Skeletal muscle tissue (tissue), 4 donors: ENCODE results near the gene IPP. TPM values are rescaled to one million over a fixed set of nuclear protein-coding genes. Genes with fewer than 3 reads are reported as not detected.
"Not testable (repeated sequence)": the region's sequence is repeated elsewhere in the genome, so short reads cannot be mapped to it uniquely, and the experiment has no call there.

Experiments used
- H3K27ac ChIP-seq: one replicate; pipeline ENCODE4 v1.7.0; 2013; ENCODE audit warnings: mild to moderate bottlenecking, low read depth, low read length, inconsistent platforms
- H3K27me3 ChIP-seq, 3 donors: one replicate each; pipeline ENCODE4 v1.7.0; 2013; ENCODE audit warnings: low read length in 3 of 3; ENCODE audit not compliant: control insufficient read depth in 3 of 3, insufficient read depth in 3 of 3
- H3K36me3 ChIP-seq, 3 donors: one replicate each; pipeline ENCODE4 v1.7.0; 2013; ENCODE audit warnings: low read length in 3 of 3; ENCODE audit not compliant: control insufficient read depth in 3 of 3, insufficient read depth in 3 of 3
- H3K4me1 ChIP-seq, 3 donors: one replicate each; pipeline ENCODE4 v1.7.0; 2013; ENCODE audit warnings: low read length in 3 of 3, mild to moderate bottlenecking in 3 of 3; ENCODE audit not compliant: control insufficient read depth in 3 of 3, insufficient read depth in 3 of 3
- H3K4me3 ChIP-seq, 3 donors: one replicate each; pipeline ENCODE4 v1.7.0; 2013; ENCODE audit warnings: low read length in 3 of 3
- H3K9ac ChIP-seq, 3 donors: one replicate each; pipeline ENCODE4 v1.7.0; 2013; ENCODE audit warnings: low read length in 3 of 3, mild to moderate bottlenecking in 3 of 3, moderate library complexity in 2 of 3, low read depth in 1 of 3
- H3K9me3 ChIP-seq, 3 donors: one replicate each; pipeline ENCODE4 v1.7.0; 2013; ENCODE audit warnings: low read length in 3 of 3; ENCODE audit not compliant: control insufficient read depth in 3 of 3
- total RNA-seq: library from RNA; depleted of rRNA; stranded (reverse); fragments of >200 nt; gene quantifications from one replicate; pipeline ENCODE4 v1.2.3, GENCODE V29; 2014
- donor health status: Osteomylitis.

The IPP gene
- total RNA-seq, 1 donor from 2014 or later: 15.1 TPM

DNA sequence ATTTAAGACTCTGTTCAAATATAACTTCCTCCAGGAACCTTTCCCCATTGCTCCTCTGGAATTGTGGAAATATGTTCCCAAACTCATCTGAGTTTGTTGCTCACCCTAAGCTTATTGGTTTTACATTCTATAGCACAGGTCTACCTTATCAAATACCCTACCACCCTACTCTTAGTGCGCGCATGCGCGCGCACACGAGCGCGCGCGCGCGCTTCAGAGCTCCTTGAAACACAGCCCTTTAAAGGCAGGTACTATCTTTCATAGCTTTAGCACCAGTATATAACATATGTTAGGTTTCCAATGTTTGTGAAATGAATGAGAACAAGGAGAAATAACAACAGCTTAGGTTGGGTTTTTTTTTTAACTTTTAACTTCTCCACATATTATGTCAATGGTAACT lies 3.5 kb downstream of the IPP start:
- H3K9me3 ChIP-seq: no peaks in the 10 kb centered on the region
- H3K27ac ChIP-seq: no peak overlapping the region
- peaks cover 3 to 11% (median 5%) of the 10 kb centered on the region in 3 donors for H3K4me1 ChIP-seq
- peaks cover 3 to 9% (median 5%) of the 10 kb centered on the region in 3 donors for H3K36me3 ChIP-seq
- no peak overlapping the region for H3K9ac ChIP-seq
- no peak overlapping the region for H3K4me3 ChIP-seq
- no peaks in the 10 kb centered on the region for H3K27me3 ChIP-seq

DNA sequence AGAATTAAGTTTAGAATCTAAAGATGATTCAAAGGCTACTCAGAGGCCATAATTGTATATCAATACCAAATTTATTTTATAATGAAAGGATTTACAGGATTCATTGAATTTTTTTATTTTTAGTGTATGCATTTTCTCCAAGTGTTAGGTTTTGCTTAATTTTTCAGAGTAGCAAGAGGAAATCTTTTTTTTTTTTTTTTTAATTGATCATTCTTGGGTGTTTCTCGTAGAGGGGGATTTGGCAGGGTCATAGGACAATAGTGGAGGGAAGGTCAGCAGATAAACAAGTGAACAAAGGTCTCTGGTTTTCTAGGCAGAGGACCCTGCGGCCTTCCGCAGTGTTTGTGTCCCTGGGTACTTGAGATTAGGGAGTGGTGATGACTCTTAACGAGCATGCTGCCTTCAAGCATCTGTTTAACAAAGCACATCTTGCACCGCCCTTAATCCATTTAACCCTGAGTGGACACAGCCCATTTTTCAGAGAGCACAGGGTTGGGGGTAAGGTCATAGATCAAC lies 10.8 kb downstream of the IPP start:
- not testable (repeated sequence) for H3K9me3 ChIP-seq, H3K9ac ChIP-seq, H3K27ac ChIP-seq, H3K4me3 ChIP-seq, H3K4me1 ChIP-seq, H3K27me3 ChIP-seq
- H3K36me3 ChIP-seq: peaks cover 3 to 12% (median 7%) of the 10 kb centered on the region in 3 donors

DNA sequence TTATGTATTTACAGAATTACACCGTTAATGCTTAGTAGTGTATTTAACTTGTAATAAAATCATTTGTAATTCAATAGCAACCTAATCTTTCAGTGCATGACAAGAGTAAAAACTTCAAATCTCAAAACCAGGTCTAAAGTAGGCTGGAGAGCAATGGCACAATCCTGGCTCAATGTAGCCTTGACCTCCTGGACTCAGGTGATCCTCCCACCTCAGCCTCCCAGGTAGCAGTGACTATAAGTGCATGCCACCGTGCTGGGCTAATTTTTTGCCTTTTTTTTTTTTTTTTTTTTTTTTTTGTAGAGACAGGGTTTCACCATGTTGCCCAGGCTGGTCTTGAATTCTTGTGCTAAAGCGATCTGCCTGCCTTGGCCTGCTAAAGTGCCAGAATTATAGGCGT lies 11.3 kb downstream of the IPP start:
- H3K4me1 ChIP-seq: no peaks in the 10 kb centered on the region
- no peak overlapping the region for H3K27ac ChIP-seq
- no peak overlapping the region for H3K9ac ChIP-seq
- peaks cover 2 to 12% (median 7%) of the 10 kb centered on the region in 3 donors for H3K36me3 ChIP-seq
- no peaks in the 10 kb centered on the region for H3K27me3 ChIP-seq
- H3K4me3 ChIP-seq: no peak overlapping the region
- no peaks in the 10 kb centered on the region for H3K9me3 ChIP-seq

- Histone ChIP-seq H3K9ac (no peak overlapping the region), H3K4me3 (no peak overlapping the region), H3K27me3 (no peaks in the 10 kb centered on the region), H3K27ac (no peak overlapping the region), H3K4me1 (no peaks in the 10 kb centered on the region), H3K9me3 (no peaks in the 10 kb centered on the region), H3K36me3 (peaks cover 3 to 6% (median 3%) of the 10 kb centered on the region in 3 donors)
Observed at GRCh38 chr1:45730780-45731319, 19.6 kb downstream of the IPP start.

- Histone ChIP-seq H3K9me3 (no peaks in the 10 kb centered on the region), H3K4me1 (no peaks in the 10 kb centered on the region), H3K9ac (no peak overlapping the region), H3K27me3 (no peaks in the 10 kb centered on the region), H3K27ac (no peak overlapping the region), H3K36me3 (peaks cover 3 to 6% (median 3%) of the 10 kb centered on the region in 3 donors), H3K4me3 (no peak overlapping the region)
Observed at GRCh38 chr1:45730075-45730779, 20.2 kb downstream of the IPP start.

GRCh38 chr1:45726007-45726406 lies 24.4 kb downstream of the IPP start:
- H3K4me1 ChIP-seq, H3K27ac ChIP-seq, H3K4me3 ChIP-seq, H3K9me3 ChIP-seq, H3K9ac ChIP-seq, H3K36me3 ChIP-seq, H3K27me3 ChIP-seq: not testable (repeated sequence)

DNA sequence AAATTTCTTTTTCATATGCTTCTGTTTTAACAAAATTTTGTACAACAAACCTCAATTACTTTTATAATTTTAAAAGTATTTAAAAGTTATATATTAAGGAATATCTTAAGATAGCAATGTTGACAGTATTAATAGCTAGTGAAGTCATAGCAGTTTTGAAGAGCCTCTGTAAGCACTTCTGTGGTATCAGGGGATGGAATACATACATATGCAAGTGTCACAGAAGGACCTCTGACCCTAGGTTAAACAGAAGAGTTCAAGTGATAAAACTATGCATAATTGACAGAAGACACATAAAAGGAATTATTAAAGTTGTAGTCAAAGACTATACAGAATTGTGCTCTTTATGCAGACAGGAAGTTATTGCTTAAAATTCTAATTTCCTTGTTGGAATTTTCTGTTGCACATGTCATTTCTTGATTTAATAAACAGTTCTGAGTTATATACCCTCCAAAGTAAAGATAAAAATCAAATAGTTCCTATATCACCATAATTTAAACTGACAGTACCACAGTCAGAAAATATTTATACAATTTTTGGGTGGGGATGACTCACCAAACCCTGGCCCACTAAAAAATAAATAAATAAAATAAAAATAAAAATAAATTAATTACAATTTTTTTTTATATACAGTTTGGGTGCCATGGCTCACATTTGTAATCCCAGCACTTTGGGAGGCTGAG lies 27.1 kb downstream of the IPP start:
- Histone ChIP-seq H3K9ac (no peak overlapping the region), H3K36me3 (peaks cover under 1 to 7% (median 3%) of the 10 kb centered on the region in 3 donors), H3K27ac (no peak overlapping the region), H3K27me3 (no peaks in the 10 kb centered on the region), H3K4me3 (no peak overlapping the region), H3K4me1 (no peaks in the 10 kb centered on the region), H3K9me3 (no peaks in the 10 kb centered on the region)

DNA sequence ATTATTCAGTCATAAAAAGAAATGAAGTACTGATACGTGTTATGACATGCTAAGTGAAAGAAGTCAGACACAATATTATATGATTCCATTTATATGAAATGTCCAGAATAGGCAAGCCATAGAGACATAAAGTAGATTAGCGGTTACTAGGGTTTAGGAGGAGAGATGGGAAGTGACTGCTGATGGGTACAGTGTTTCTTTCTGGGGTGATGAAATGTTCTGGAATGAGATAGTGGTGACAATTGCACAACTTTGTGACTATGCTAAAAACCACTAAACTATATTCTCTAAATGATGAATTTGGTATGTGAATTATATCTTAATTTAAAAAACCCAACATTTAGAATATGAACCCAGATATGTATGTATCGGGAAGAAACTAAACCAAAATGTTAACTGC lies 27.6 kb downstream of the IPP start:
- no peaks in the 10 kb centered on the region for H3K27me3 ChIP-seq
- H3K4me1 ChIP-seq: no peaks in the 10 kb centered on the region
- no peaks in the 10 kb centered on the region for H3K9me3 ChIP-seq
- H3K9ac ChIP-seq: no peak overlapping the region
- H3K27ac ChIP-seq: no peak overlapping the region
- H3K4me3 ChIP-seq: no peak overlapping the region
- H3K36me3 ChIP-seq: peaks cover 2 to 7% (median 3%) of the 10 kb centered on the region in 3 donors

DNA sequence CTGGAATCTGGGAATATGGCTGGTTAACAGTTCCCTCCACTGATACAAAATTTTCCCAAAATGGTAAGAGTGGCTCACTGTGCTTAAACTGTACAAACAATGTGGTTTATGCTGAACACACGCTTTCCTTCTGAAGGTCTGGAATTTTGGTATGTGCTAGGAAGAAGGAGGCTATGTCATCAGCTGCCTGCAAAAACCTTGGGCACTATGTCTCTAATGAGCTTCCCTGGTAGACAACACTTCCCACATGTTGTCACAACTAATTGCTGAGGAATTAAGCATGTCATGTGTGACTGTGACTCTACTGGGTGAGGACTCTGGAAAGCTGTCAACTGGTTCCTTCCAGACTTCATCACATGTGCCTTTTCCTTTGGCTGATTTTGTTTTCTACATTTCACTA lies 29.2 kb downstream of the IPP start:
- Histone ChIP-seq H3K9me3 (no peaks in the 10 kb centered on the region), H3K4me1 (no peaks in the 10 kb centered on the region), H3K4me3 (no peak overlapping the region), H3K27me3 (no peaks in the 10 kb centered on the region), H3K9ac (no peak overlapping the region), H3K27ac (no peak overlapping the region), H3K36me3 (peaks cover 1 to 5% (median 2%) of the 10 kb centered on the region in 3 donors)

GRCh38 chr1:45718289-45718688 lies 32.2 kb downstream of the IPP start:
- Histone ChIP-seq H3K27me3 (no peaks in the 10 kb centered on the region), H3K27ac (no peak overlapping the region), H3K4me1 (no peaks in the 10 kb centered on the region), H3K36me3 (peaks cover 0 to 15% (median 11%) of the 10 kb centered on the region in 3 donors), H3K9me3 (no peaks in the 10 kb centered on the region), H3K9ac (no peak overlapping the region), H3K4me3 (no peak overlapping the region)
